NCI-H1417 treated with DMSO at 0.1 percent for 48 hours (cell line): Measurements from ENCODE around the gene STEAP3.

Source experiments
- DNase-seq: peaks from one replicate; lab custom pipeline; 2025; lab: John Stamatoyannopoulos, UW

The STEAP3 gene

GRCh38 chr2:119227346-119227745 lies 3.7 kb downstream of the STEAP3 start:
- DNase-seq, result no peak

DNA sequence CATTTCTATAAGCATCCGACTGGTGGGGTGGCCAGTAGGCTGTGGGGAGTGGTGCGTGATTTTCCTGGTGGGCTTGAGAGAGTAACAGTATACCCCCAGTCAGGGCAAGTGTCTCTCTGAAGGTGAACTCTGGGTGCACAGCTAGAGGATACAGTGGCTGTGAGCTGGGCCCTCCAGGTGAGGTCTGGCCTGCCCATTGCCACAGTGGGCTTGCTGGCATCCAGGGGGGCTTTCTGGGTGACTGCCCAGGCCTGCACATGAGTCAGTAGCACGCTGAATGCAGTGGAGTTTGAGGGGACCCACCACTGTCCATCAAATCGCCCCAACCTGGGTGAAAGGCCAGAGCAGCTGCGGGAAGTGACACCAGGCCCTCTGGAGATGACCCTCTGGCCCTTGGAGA lies 4.5 kb downstream of the STEAP3 start:
- DNase-seq, result no peak

GRCh38 chr2:119228964-119229363 lies 5.3 kb downstream of the STEAP3 start:
- no peak for DNase-seq

GRCh38 chr2:119229716-119230115 lies 6.1 kb downstream of the STEAP3 start:
- no peak for DNase-seq

DNA sequence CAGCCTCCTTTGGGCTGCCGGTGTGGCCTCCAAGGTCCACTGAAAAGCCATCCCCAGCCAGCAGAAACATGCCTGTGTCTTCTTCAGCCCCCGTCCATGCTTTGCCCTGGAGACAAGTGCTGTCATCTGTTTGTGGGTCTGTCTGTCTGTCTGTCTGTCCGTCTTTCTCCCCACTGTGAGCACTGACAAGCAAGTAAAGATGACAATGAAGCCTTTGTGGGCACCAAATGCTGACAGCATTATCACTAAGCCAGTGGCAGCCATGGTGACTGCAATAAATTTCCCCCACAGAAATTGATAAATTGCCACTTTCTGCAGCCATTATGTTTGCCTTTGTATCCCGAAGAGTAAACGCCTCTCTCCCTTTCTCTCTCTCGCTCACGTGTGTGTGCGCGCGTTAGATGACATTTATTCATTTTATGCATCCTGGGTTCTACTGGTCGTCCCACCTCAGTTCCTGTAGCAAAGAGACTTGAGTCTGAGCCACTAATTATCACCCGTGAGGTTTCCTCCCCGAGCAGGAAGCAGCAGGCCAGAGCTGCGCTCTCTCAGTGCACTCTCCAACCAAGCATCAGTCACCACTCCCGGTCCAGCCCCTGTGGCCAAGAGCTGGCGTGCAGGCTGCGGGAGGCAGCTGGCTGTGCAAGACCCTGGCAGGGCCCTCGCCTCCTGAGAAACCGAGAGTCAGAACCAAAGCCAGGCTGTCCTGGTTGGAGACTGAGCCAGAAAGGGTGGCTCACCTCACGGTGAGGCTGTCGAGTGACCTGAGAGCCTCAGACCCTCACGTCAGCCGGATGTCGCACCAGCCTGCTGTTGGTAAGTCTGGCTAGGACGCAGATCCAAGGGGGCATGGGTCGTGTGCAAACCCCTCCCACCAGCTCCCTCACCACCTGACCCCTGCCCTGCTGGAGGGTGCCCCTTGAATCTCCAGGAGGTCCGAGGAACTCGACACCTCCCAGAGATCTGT lies 6.9 kb downstream of the STEAP3 start:
- peak; percentile 53 for DNase-seq

DNA sequence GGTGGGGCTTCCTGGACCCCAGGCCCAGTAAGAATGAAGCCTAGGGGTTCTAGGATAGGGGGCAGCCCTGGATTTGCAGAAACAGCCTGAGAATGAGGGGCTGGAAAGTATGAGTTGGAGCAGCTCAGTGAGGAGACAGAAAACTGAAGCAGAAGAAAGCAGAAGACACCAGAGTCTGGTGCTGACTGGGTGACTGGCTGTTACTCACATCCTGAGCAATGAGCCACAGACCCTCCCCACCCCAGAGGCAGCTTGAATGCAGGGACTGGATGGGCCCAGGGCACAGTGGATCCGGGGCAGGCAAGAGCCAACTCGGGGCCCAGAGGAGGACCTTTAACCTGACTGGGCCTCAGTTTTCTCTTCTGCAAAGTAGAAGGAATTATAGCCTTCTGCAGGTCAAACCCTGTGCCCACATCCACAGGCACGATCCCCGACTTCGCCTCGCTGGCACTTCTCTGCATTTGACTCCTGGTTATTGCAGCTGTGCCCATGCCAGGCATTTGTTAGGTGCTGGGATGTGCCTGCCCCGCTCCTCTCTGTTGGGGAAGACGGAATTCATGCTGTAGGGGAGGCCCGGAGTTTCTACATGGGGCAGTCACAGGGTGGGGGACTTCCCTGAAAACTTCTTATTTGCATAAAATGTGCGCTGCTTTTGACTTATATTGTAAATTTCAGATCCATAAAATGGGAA lies 8.5 kb downstream of the STEAP3 start:
- no peak for DNase-seq

DNA sequence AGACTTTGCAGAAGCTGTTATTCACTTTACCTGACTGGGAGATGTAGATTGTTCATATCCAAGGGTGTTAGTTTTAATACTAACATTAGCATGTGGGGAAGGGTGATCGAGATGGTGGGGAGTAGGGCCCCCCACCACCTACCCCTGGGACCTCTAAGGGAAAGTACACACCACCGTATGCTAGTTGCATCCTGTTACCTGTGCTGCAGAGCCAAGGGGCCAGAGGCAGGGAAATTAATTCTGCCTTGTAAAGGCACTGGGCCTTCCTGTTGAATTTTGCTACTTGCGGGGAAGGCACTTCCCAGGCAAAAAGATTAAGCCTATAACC lies 9.0 kb downstream of the STEAP3 start:
- no peak for DNase-seq

- DNase-seq, result no peak
Measured at GRCh38 chr2:119233326-119234020, 9.8 kb downstream of the STEAP3 start.

GRCh38 chr2:119234021-119235019 lies 10.7 kb downstream of the STEAP3 start:
- DNase-seq, result no peak

DNA sequence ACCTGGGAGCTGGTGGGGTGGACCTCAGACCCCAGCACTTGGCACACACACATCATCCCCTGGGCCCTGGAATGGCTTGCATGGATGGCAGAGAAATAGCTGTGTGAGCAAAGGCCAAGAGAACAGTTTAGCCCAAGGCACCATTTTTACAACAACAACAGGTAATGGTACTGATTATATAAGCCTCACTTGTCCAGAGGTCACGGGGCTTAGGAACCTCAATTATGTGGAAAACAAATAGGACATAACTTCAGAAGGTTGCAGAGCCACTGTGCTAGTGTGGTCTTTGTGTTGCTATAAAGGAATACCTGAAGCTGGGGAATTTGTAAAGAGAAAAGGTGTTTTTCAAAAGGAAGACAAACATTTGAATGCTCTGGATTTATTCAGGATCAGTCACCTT lies 13.2 kb downstream of the STEAP3 start:
- no peak for DNase-seq

- peak; percentile 80 for DNase-seq
Measured at GRCh38 chr2:119240311-119241204, 16.9 kb downstream of the STEAP3 start.

DNA sequence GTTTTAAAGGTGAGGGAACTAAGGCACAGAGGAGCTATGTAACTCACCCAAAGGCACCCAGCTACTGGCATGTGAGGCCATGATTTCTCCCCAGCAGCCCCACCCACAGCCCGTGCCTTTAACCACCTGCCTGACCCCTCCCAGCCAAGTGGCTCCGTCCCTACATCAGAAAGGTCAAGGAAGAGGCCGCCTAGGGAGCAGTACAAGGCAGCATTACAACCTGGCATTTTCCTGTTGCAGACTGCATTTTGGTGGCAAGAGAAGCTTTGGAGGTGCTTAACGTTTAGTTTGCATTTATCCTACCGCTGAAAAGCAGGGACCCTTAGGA lies 17.5 kb downstream of the STEAP3 start:
- DNase-seq, result no peak

DNA sequence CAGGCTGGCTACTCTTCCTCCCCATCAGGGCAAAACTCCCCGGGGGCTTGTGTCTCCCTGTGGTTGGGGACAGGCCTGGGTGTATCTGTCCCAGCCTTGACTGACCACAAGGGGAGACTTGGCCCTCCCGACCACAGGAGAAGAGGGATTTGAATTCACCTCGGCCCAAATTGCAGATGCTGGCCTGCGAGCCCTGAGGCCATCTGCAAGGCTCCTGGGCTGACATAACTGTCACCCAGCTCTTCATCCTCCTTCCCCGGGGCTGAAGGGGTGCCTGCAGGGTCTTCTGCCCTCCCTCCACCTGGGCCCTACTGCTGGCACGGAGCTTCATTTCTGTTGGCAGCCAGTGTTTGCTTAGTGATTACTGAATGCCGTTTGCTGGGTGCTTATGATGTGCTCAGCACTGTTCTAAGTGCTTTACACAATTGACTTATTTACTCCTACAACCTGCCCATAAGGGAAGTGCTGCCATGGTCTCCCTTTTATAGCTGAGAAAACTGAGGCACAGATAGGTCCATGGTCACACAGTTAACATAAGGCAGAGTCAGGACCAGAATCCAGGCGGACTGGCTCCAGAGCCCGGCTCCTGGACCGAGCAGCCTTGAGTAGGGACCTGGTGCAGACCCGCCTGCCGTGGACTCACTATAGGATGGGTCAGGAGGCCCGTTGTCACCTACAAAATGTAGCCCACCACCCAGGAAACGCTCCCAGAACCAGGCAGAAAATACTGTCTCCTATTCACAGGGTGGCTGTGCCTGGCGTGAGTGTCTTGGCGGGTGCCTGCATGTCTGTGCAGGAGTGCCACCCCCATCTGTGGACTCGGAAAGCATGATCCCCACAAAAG lies 18.9 kb downstream of the STEAP3 start:
- DNase-seq, result peak; percentile 14

GRCh38 chr2:119243621-119244020 lies 20.0 kb downstream of the STEAP3 start:
- no peak for DNase-seq

DNA sequence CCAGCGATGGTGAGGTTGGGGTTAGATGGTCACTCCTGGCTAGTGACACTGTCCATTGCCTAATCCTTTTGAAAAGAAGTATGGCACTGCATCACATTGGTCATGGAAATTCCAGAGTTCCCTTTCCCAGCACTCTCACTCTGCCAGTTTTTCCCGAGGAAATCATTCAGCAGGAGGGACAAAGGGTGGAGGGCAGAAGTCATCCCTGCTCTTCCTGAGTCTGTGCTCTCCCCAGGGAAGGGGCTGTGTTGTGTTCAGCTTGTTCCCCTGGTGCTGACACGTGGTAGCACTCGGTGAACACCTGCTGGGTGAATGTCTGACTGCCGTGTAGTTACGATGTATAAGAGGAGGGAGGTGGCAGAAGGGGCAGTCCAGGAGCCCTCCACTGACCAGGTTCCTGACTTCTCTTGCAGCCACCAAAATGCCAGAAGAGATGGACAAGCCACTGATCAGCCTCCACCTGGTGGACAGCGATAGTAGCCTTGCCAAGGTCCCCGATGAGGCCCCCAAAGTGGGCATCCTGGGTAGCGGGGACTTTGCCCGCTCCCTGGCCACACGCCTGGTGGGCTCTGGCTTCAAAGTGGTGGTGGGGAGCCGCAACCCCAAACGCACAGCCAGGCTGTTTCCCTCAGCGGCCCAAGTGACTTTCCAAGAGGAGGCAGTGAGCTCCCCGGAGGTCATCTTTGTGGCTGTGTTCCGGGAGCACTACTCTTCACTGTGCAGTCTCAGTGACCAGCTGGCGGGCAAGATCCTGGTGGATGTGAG lies 21.6 kb downstream of the STEAP3 start:
- DNase-seq, result no peak

DNA sequence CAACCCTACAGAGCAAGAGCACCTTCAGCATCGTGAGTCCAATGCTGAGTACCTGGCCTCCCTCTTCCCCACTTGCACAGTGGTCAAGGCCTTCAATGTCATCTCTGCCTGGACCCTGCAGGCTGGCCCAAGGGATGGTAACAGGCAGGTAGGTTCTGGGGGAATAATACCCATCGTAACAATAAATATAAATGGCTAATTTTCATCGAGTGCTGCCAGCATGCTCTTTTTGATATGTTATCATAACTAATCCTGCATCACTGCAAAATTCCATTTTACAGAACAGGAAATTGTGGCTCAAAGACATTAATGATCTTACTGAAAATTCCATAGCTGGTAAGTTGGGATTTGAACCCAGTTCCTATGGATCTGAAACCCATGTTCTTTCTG lies 22.2 kb downstream of the STEAP3 start:
- DNase-seq, result no peak

GRCh38 chr2:119246884-119247843 lies 23.5 kb downstream of the STEAP3 start:
- DNase-seq, result no peak

GRCh38 chr2:119247844-119248271 lies 24.2 kb downstream of the STEAP3 start:
- DNase-seq, result no peak
